Endothelial cell of umbilical vein (primary cell): Measurements from ENCODE around the gene DOCK1. TPM values are rescaled to one million over a fixed set of nuclear protein-coding genes. Genes with fewer than 3 reads are reported as not detected.

Experiments
- BruUV-seq: library from RNA; stranded (reverse); fragments of 400-500 nt; replicated peaks from 2 replicates; lab custom pipeline; 2021; lab: Mats Ljungman, UMichigan
- CTCF ChIA-PET: fragments of 300-600, 350-600 bp; sonication (Branson Sonifier 250); formaldehyde crosslinking; loops from one replicate; lab custom pipeline; 2021; ENCODE audit warnings: antibody characterized with exemption, inconsistent platforms; lab: Charles Lee
- POLR2A ChIA-PET: fragments of 300-600, 350-600 bp; sonication (Branson Sonifier 250); formaldehyde crosslinking; loops from one replicate; lab custom pipeline; 2021; ENCODE audit warnings: antibody characterized with exemption, inconsistent platforms; lab: Charles Lee
- DNase-seq: peaks from one replicate; pipeline ENCODE4 v3.0.0-alpha.2; 2011; ENCODE audit warnings: low read depth, low spot score
- FAIRE-seq: peaks from 2 replicates; lab custom pipeline; 2011; peaks lifted over from hg19 to GRCh38; lab: Jason Lieb, UNC
- H2AFZ ChIP-seq: 2 replicates; pipeline ENCODE4 v1.6.0; 2012; ENCODE audit warnings: low read depth, low read length, control low read depth, inconsistent platforms
- H3K27ac ChIP-seq: 2 replicates; pipeline ENCODE4 v1.5.1; 2011; ENCODE audit warnings: low read depth, mild to moderate bottlenecking, control low read depth, low read length, moderate library complexity; ENCODE audit not compliant: insufficient read depth
- H3K27me3 ChIP-seq, 2 experiments: 2 replicates each; pipeline versions ENCODE4 v1.6.0 to v1.6.1; 2011; ENCODE audit warnings: low read length in 2 of 2, mixed read lengths in 1 of 2; ENCODE audit not compliant: control insufficient read depth in 2 of 2, insufficient read depth in 2 of 2
- H3K36me3 ChIP-seq, 2 experiments: 2 replicates in 1 of 2; 3 replicates in 1 of 2; pipeline ENCODE4 v1.5.1; 2011; ENCODE audit warnings: low read length in 2 of 2, mild to moderate bottlenecking in 1 of 2, moderate library complexity in 1 of 2; ENCODE audit not compliant: control insufficient read depth in 2 of 2, insufficient read depth in 2 of 2; ENCODE audit errors: extremely low read depth in 1 of 2
- H3K4me1 ChIP-seq: 3 replicates; pipeline ENCODE4 v1.5.1; 2011; ENCODE audit warnings: mild to moderate bottlenecking, low read length; ENCODE audit not compliant: control insufficient read depth, insufficient read depth; ENCODE audit errors: extremely low read depth
- H3K4me2 ChIP-seq: 2 replicates; pipeline ENCODE4 v1.6.1; 2011; ENCODE audit warnings: low read length, control low read depth, mixed read lengths; ENCODE audit not compliant: insufficient read depth
- H3K4me3 ChIP-seq, 3 experiments: fragments of 200-600 bp in 1 of 3; sonication (generic), shearing (Covaris generic) in 1 of 3; replicated peaks in 1 of 3; 2 replicates each; pipeline ENCODE4 v1.5.1; 2011 to 2016; ENCODE audit warnings: control low read depth in 3 of 3, low read length in 3 of 3, mild to moderate bottlenecking in 2 of 3, inconsistent platforms in 1 of 3, low read depth in 1 of 3, moderate library complexity in 1 of 3; ENCODE audit not compliant: insufficient read depth in 1 of 3
- H3K79me2 ChIP-seq: 2 replicates; pipeline ENCODE4 v1.6.0; 2012; ENCODE audit warnings: low read length, inconsistent platforms; ENCODE audit not compliant: control insufficient read depth, insufficient read depth
- H3K9ac ChIP-seq: replicated peaks from 2 replicates; pipeline ENCODE3; 2011; ENCODE audit warnings: low read length, control low read depth; ENCODE audit not compliant: insufficient read depth; ENCODE audit errors: extremely low read depth
- H3K9me1 ChIP-seq: replicated peaks from 3 replicates; pipeline ENCODE4 v1.6.0; 2011; ENCODE audit warnings: mild to moderate bottlenecking, low read length; ENCODE audit not compliant: control insufficient read depth, insufficient read depth; ENCODE audit errors: extremely low read depth
- H3K9me3 ChIP-seq: replicated peaks from 2 replicates; pipeline ENCODE4 v1.5.1; 2012; ENCODE audit warnings: low read length, inconsistent platforms; ENCODE audit not compliant: control insufficient read depth, insufficient read depth
- H4K20me1 ChIP-seq: replicated peaks from 2 replicates; pipeline ENCODE3; 2011; ENCODE audit warnings: mild to moderate bottlenecking, low read length; ENCODE audit not compliant: control insufficient read depth, insufficient read depth; ENCODE audit errors: extremely low read depth
- EZH2 ChIP-seq: IDR thresholded peaks from 2 replicates; pipeline ENCODE4 v1.6.1; 2012; ENCODE audit warnings: borderline replicate concordance, low read depth, mild to moderate bottlenecking, moderate library complexity, low read length, inconsistent platforms; ENCODE audit not compliant: severe bottlenecking
- FOS ChIP-seq: IDR thresholded peaks from 2 replicates; pipeline ENCODE4 v1.6.1; 2011; ENCODE audit warnings: mild to moderate bottlenecking, low read length, moderate library complexity, borderline replicate concordance; ENCODE audit not compliant: insufficient read depth
- GATA2 ChIP-seq: IDR thresholded peaks from 2 replicates; pipeline ENCODE4 v1.7.0; 2011; ENCODE audit warnings: low read depth, mild to moderate bottlenecking, moderate library complexity, mixed read lengths, low read length; ENCODE audit not compliant: insufficient read length, insufficient read depth
- JUN ChIP-seq: IDR thresholded peaks from 2 replicates; pipeline ENCODE4 v1.6.1; 2011; ENCODE audit warnings: borderline replicate concordance, low read depth; ENCODE audit not compliant: insufficient read length, insufficient read depth
- MYC ChIP-seq: IDR thresholded peaks from one replicate; pipeline ENCODE4 v1.6.1; 2011; ENCODE audit warnings: mild to moderate bottlenecking, low read depth, low read length
- POLR2A ChIP-seq: IDR thresholded peaks from 2 replicates; pipeline ENCODE4 v1.6.1; 2012; ENCODE audit warnings: low read depth, mild to moderate bottlenecking, control low read depth, low read length
- POLR2AphosphoS5 ChIP-seq: IDR thresholded peaks from 2 replicates; pipeline ENCODE4 v1.6.1; 2012; ENCODE audit warnings: low read depth, mild to moderate bottlenecking, control low read depth, low read length, moderate library complexity; ENCODE audit not compliant: insufficient read depth
- dilution Hi-C: fragments of 300-500 bp; cut with MboI; formaldehyde crosslinking; loops from one replicate; pipeline ENCODE4 v1.15.0; 2019; ENCODE audit warnings: low sequenced_read_pairs; ENCODE audit not compliant: extremely low pct_ligation_motif_present
- intact Hi-C: fragments of 100-400 bp; cut with micrococcal nuclease; formaldehyde crosslinking; loops from one replicate; pipeline ENCODE4 v1.10.0; 2022
- polyA plus RNA-seq, 4 experiments: library from polyadenylated mRNA; depleted of rRNA in 3 of 4; stranded (reverse) in 3 of 4; unstranded in 1 of 4; fragments of >200 nt; gene quantifications; 2 replicates each; pipeline versions ENCODE4 v1.2.1 to v1.2.3, GENCODE V29; 2011 to 2012; ENCODE audit warnings: missing spikeins in 1 of 4
- total RNA-seq: library from RNA; stranded (reverse); gene quantifications from 2 replicates; pipeline ENCODE4 v1.2.3, GENCODE V29; 2021
- TF ChIP-seq, protein P1 (sequence below), 2 donors: IDR thresholded peaks; 1 replicate in 1 of 2; 2 replicates in 1 of 2; pipeline ENCODE4 v1.5.1; 2011; ENCODE audit warnings: low read length in 2 of 2, mild to moderate bottlenecking in 2 of 2, moderate library complexity in 2 of 2, control low read depth in 1 of 2, inconsistent platforms in 1 of 2, low read depth in 1 of 2; ENCODE audit not compliant: insufficient read depth in 1 of 2; ENCODE audit errors: extremely low read depth in 1 of 2
- TF ChIP-seq, protein P2 (sequence below): IDR thresholded peaks from 2 replicates; pipeline ENCODE4 v1.6.1; 2011; ENCODE audit not compliant: insufficient read depth, insufficient read length

The DOCK1 gene
- total and polyA plus RNA-seq, 2 donors (not counting 3 experiments of a cell fraction or from before 2014, with no cell fraction given) = 22.5 to 83.1 TPM

DNA sequence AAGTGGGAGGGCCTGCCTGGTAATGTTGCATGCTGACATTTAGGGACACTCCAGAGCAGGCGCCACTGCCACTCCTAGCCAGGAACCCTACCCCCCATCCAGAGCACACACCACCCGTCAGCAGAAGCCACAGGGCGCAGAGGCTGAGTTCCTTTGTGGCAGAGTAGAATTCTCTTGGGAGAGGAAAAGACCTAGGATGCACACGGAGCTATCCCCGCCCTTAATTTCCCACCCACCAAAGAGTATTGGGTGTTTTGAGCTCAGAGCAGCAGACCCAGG is 291.9 kb downstream of the DOCK1 start:
- no peak for DNase-seq
- FAIRE-seq = no peak
- peak overlapping the region in 1 of 3 experiments; percentile 27 for H3K4me3 ChIP-seq
- H2AFZ ChIP-seq = no peak overlapping the region
- H3K27ac ChIP-seq = no peak overlapping the region
- no peaks in the 10 kb centered on the region for H3K9me1 ChIP-seq
- no peak overlapping the region for H3K9ac ChIP-seq
- peak overlapping the region; percentile 20 for H3K4me2 ChIP-seq
- no peaks in the 10 kb centered on the region for H3K79me2 ChIP-seq
- intact Hi-C loops = loop anchor here (5.0 kb wide), 1 partner anchor 160 kb away; no protein-coding TSS in a partner anchor
- dilution Hi-C loops = no loop called here
- peaks cover 5 to 19% of the 10 kb centered on the region in 2 experiments for H3K27me3 ChIP-seq
- peaks cover 4% of the 10 kb centered on the region for H3K4me1 ChIP-seq
- no peak for TF ChIP-seq GATA2
- no peak for TF ChIP-seq POLR2A
- TF ChIP-seq, protein P1, sequence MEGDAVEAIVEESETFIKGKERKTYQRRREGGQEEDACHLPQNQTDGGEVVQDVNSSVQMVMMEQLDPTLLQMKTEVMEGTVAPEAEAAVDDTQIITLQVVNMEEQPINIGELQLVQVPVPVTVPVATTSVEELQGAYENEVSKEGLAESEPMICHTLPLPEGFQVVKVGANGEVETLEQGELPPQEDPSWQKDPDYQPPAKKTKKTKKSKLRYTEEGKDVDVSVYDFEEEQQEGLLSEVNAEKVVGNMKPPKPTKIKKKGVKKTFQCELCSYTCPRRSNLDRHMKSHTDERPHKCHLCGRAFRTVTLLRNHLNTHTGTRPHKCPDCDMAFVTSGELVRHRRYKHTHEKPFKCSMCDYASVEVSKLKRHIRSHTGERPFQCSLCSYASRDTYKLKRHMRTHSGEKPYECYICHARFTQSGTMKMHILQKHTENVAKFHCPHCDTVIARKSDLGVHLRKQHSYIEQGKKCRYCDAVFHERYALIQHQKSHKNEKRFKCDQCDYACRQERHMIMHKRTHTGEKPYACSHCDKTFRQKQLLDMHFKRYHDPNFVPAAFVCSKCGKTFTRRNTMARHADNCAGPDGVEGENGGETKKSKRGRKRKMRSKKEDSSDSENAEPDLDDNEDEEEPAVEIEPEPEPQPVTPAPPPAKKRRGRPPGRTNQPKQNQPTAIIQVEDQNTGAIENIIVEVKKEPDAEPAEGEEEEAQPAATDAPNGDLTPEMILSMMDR (IDR thresholded peaks at IDR 0.05; ENCODE audit: extremely low read depth in 1 of 2, insufficient read depth in 1 of 2, low read depth in 1 of 2, low read length in 2 of 2) = no peak
- TF ChIP-seq FOS = no peak
- TF ChIP-seq POLR2AphosphoS5 = no peak
- TF ChIP-seq JUN = no peak
- TF ChIP-seq, protein P2, sequence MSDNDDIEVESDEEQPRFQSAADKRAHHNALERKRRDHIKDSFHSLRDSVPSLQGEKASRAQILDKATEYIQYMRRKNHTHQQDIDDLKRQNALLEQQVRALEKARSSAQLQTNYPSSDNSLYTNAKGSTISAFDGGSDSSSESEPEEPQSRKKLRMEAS = no peak
- no peak for TF ChIP-seq EZH2
- TF ChIP-seq MYC = no peak
- POLR2A ChIA-PET = no interaction called here
- H3K9me3 ChIP-seq = no peaks in the 10 kb centered on the region
- H4K20me1 ChIP-seq = peaks cover 4% of the 10 kb centered on the region
- BruUV-seq = no TSS peak
- CTCF ChIA-PET = interaction anchor here (1.1 to 1.6 kb wide), 3 partner anchors 26 to 1263 kb away, joined by 3 to 5 read pairs (median 3); no protein-coding TSS in a partner anchor
- H3K36me3 ChIP-seq = no peaks in the 10 kb centered on the region
